Upper lobe of left lung (tissue), 6 donors: ENCODE data around the gene WARS2. TPM values are rescaled to one million over a fixed set of nuclear protein-coding genes. Genes with fewer than 3 reads are reported as not detected.
A peak's percentile ranks its signal among the peaks of the same experiment; 100 is the strongest.

Experiments
- ATAC-seq, 2 donors: fragments of 200-7000 bp; cut with Tn5 transposase; one replicate each; pipeline ENCODE4 v1.9.1; 2022; ENCODE audit warnings: mild to moderate bottlenecking in 2 of 2, moderate library complexity in 2 of 2; ENCODE audit not compliant: low FRiP score in 2 of 2
- DNase-seq, 2 donors: peaks; one replicate each; pipeline ENCODE4 v3.0.0-alpha.2; 2019 to 2020
- H3K27ac ChIP-seq, 4 donors: fragments of 200-600 bp; sonication (generic); one replicate each; pipeline ENCODE4 v1.5.1; 2016 to 2019
- H3K27me3 ChIP-seq, 4 donors: fragments of 200-600 bp; sonication (generic); one replicate each; pipeline ENCODE4 v1.5.1; 2017 to 2019
- H3K36me3 ChIP-seq, 4 donors: fragments of 200-600 bp; sonication (generic); one replicate each; pipeline ENCODE4 v1.5.1; 2016 to 2019
- H3K4me1 ChIP-seq, 4 donors: fragments of 200-600 bp; sonication (generic); one replicate each; pipeline ENCODE4 v1.5.1; 2018 to 2019
- H3K4me3 ChIP-seq, 4 donors: fragments of 200-600 bp; sonication (generic); one replicate each; pipeline ENCODE4 v1.5.1; 2017 to 2019; ENCODE audit warnings: mild to moderate bottlenecking in 2 of 4, moderate library complexity in 1 of 4
- H3K9me3 ChIP-seq, 4 donors: fragments of 200-600 bp; sonication (generic); one replicate each; pipeline ENCODE4 v1.5.1; 2018 to 2019
- EP300 ChIP-seq, 4 donors: sonication (generic); formaldehyde crosslinking; IDR thresholded peaks; one replicate each; pipeline ENCODE4 v1.5.1; 2017; ENCODE audit warnings: antibody characterized with exemption in 4 of 4, control low read depth in 2 of 4
- POLR2A ChIP-seq, 4 donors: fragments of 450-650 bp; IDR thresholded peaks; one replicate each; pipeline ENCODE4 v1.5.1; 2016 to 2017; ENCODE audit warnings: antibody characterized with exemption in 4 of 4, mild to moderate bottlenecking in 2 of 4
- POLR2AphosphoS5 ChIP-seq, 2 donors: sonication (generic); formaldehyde crosslinking; IDR thresholded peaks; one replicate each; pipeline ENCODE4 v1.5.1; 2017; ENCODE audit warnings: antibody characterized with exemption in 2 of 2
- WGBS, 2 donors: methylation state at CpG; one replicate each; pipeline ENCODE4 v1.1.5; 2017 to 2018; 5-methylcytosine and 5-hydroxymethylcytosine counted together
- total RNA-seq, 6 donors: library from RNA; depleted of rRNA in 4 of 6; stranded (reverse); fragments of >200 nt in 4 of 6; gene quantifications; one replicate each; pipeline versions ENCODE4 v1.1.0 to v1.2.1, GENCODE V29; 2016 to 2021
- TF ChIP-seq, protein P1 (sequence below), 6 experiments: fragments of 450-650 bp in 4 of 6; fragments of 200-600 bp in 2 of 6; sonication (generic) in 2 of 6; IDR thresholded peaks; one replicate each; pipeline ENCODE4 v1.5.1; 2016 to 2019; ENCODE audit warnings: antibody characterized with exemption in 6 of 6
- donor health status: DM: no; HTN: no; CAD: no; lungs with moderate emphysema.
- donor health status: DM: no; HTN: yes; CAD: no; lungs with severe emphysema.

WARS2 gene
- total RNA-seq, 6 donors from 2014 or later = 6.3 to 20.5 (median 13.5) TPM

DNA sequence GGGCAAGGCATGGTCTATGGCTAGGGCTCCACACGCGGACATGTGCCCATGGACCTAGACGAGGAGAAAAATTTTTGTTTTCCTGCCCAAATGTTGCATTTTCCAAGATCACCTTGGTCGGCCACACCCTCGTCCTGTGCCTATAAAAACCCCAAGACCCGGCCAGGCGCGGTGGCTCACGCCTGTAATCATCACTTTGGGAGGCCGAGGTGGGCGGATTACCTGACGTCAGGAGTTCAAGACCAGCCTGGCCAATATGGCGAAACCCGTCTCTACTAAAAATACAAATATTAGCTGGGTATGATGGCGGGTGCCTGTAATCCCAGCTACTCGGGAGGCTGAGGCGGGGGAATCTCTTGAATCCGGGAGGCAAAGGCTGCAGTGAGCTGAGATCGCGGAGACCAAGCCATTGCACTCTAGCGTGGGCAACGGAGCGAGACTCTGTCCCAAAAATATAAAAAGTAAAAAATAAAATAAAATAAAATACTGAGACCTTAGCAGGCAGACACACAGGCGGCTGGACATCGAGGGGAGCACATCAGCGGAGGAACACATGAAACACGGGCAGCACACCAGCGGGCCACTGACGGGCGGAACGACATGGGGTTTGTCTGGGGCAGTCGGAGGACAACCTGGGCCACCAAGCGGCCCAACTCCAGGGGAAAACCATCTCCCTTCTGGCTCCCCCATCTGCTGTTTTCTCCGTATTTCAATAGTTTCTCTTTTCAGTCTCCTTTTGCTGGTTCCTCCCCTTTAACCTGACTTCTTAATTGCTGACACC, 91.6 kb downstream of the WARS2 start:
- H3K27ac ChIP-seq = no peak overlapping the region
- WGBS, 2 donors = 96% methylated on average over 34 of the region's 34 CpGs
- no peaks in the 10 kb centered on the region for H3K27me3 ChIP-seq
- no peak overlapping the region for H3K4me3 ChIP-seq
- peaks cover 0 to 7% (median 0%) of the 10 kb centered on the region in 4 donors for H3K36me3 ChIP-seq
- H3K4me1 ChIP-seq = no peaks in the 10 kb centered on the region
- TF ChIP-seq, protein P1, sequence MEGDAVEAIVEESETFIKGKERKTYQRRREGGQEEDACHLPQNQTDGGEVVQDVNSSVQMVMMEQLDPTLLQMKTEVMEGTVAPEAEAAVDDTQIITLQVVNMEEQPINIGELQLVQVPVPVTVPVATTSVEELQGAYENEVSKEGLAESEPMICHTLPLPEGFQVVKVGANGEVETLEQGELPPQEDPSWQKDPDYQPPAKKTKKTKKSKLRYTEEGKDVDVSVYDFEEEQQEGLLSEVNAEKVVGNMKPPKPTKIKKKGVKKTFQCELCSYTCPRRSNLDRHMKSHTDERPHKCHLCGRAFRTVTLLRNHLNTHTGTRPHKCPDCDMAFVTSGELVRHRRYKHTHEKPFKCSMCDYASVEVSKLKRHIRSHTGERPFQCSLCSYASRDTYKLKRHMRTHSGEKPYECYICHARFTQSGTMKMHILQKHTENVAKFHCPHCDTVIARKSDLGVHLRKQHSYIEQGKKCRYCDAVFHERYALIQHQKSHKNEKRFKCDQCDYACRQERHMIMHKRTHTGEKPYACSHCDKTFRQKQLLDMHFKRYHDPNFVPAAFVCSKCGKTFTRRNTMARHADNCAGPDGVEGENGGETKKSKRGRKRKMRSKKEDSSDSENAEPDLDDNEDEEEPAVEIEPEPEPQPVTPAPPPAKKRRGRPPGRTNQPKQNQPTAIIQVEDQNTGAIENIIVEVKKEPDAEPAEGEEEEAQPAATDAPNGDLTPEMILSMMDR (IDR thresholded peaks at IDR 0.05) = no peak
- no peak for TF ChIP-seq POLR2A (IDR thresholded peaks at IDR 0.05)
- TF ChIP-seq POLR2AphosphoS5 (IDR thresholded peaks at IDR 0.05) = no peak
- no peak for TF ChIP-seq EP300 (IDR thresholded peaks at IDR 0.05)
- no peaks in the 10 kb centered on the region for H3K9me3 ChIP-seq
- DNase-seq = peak in 1 of 2 donors; percentile 49
- ATAC-seq = no peak

DNA sequence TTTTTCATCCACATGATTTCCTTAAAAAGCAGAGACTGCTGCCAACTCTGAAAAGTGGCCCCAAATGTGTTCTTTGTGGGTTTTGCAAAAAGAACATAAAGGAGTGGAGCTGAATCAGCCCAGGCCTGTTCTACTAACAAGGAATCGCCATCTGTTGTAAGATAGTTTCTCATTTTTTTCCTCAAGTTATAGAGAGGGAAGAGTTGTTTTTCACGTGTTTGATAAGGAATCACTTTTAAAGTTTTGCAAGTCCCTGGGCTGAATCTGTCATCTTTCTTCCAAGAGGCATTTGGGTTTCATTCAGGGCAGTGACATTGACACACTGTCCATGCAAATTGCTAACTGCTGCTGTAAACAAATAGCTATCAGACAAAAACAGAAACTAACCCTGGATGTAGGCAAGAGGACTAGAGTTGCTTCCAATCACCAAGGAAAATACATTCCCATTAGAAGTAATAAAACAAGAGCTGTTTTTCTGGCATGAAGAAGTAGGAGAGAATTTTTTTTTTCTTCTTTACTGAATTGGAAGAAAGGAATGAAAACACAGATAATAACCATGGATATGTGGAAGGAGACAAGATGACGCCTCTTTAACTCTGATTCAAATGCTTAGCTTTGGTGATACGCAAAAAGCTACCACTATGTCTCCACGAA, 93.5 kb downstream of the WARS2 start:
- Histone ChIP-seq H3K4me1 (no peaks in the 10 kb centered on the region), H3K27me3 (no peaks in the 10 kb centered on the region), H3K9me3 (no peaks in the 10 kb centered on the region), H3K4me3 (no peak overlapping the region), H3K27ac (no peak overlapping the region), H3K36me3 (peaks cover 0 to 15% (median 0%) of the 10 kb centered on the region in 4 donors)
- ATAC-seq = peak in 1 of 2 donors; percentile 71
- TF ChIP-seq POLR2A (IDR thresholded peaks at IDR 0.05) = no peak
- TF ChIP-seq, protein P1 (IDR thresholded peaks at IDR 0.05) = no peak
- TF ChIP-seq POLR2AphosphoS5 (IDR thresholded peaks at IDR 0.05) = no peak
- TF ChIP-seq EP300 (IDR thresholded peaks at IDR 0.05) = no peak
- 72% methylated on average over 5 of the region's 5 CpGs for WGBS, 2 donors
- no peak for DNase-seq

DNA sequence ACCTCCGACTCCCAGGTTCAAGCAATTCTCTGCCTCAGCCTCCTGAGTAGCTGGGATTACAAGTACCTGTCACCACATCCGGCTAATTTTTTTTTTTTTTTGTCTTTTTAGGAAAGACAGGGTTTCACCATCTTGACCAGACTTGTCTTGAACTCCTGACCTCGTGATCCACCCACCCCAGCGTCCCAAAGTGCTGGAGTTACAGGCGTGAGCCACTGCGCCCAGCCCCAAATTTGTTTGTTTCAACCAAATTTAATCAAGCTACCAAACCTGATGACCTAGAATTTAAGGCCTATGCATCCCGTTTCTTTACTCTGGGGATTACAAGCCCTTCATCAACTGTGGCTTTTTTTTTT, 94.0 kb downstream of the WARS2 start:
- H3K4me1 ChIP-seq = no peaks in the 10 kb centered on the region
- no peak overlapping the region for H3K27ac ChIP-seq
- no peaks in the 10 kb centered on the region for H3K27me3 ChIP-seq
- ATAC-seq (peak in 1 of 2 donors; percentile 43), DNase-seq (no peak)
- TF ChIP-seq, protein P1 (IDR thresholded peaks at IDR 0.05) = no peak
- TF ChIP-seq EP300 (IDR thresholded peaks at IDR 0.05) (no peak), POLR2AphosphoS5 (IDR thresholded peaks at IDR 0.05) (no peak)
- 75 to 79% methylated on average over 7 of the region's 7 CpGs for WGBS, 2 donors
- peaks cover 0 to 16% (median 0%) of the 10 kb centered on the region in 4 donors for H3K36me3 ChIP-seq
- no peak overlapping the region for H3K4me3 ChIP-seq
- no peaks in the 10 kb centered on the region for H3K9me3 ChIP-seq

DNA sequence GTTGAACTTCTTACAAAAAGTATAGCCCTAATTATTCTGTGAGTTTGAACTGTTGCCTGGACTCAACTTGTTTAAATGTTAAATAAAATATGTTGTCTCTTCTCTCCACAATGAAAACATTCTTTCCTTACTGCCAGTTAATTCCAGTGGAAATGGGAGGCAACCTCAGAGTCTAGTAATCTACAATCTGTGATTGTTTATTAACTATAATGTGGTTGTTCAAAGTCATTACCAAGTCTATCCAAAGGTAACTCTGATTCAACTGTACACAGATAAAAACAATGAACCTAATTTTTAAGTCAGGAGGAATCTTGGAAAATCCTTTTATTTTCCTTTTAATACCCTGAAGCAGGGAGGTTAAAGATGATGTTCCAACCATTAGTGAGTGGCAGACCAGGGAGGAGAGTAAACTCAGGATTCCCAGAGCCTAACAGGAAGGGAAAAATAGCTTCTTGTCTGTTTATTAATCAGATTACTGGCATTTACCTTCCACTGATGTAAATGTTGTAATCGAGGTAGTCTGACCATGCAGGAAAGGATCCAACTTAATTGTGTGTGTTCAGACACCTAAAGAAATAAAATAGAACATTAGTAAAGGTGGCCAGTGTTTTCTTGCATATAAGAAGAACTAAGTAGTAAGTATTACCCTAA, 95.2 kb downstream of the WARS2 start:
- H3K36me3 ChIP-seq = peaks cover 0 to 16% (median 0%) of the 10 kb centered on the region in 4 donors
- ATAC-seq = no peak
- H3K9me3 ChIP-seq = no peaks in the 10 kb centered on the region
- no peaks in the 10 kb centered on the region for H3K4me1 ChIP-seq
- no peak overlapping the region for H3K27ac ChIP-seq
- no peak for TF ChIP-seq EP300 (IDR thresholded peaks at IDR 0.05)
- TF ChIP-seq POLR2A (IDR thresholded peaks at IDR 0.05) = no peak
- TF ChIP-seq, protein P1 (IDR thresholded peaks at IDR 0.05) = no peak
- H3K4me3 ChIP-seq = no peak overlapping the region
- no peaks in the 10 kb centered on the region for H3K27me3 ChIP-seq
- DNase-seq = no peak
- 36 to 45% methylated on average over 1 of the region's 1 CpG for WGBS, 2 donors
